SH-SY5Y (cell line): Measurements from ENCODE around the gene KIF26B.

Source experiments
- GATA2 ChIP-seq: IDR thresholded peaks from 2 replicates; pipeline ENCODE4 v1.6.1; 2011; ENCODE audit warnings: mild to moderate bottlenecking, low read depth, low read length
- GATA3 ChIP-seq: IDR thresholded peaks from 2 replicates; pipeline ENCODE4 v1.6.1; 2011; ENCODE audit warnings: low read depth, mild to moderate bottlenecking, low read length, moderate library complexity

DNA sequence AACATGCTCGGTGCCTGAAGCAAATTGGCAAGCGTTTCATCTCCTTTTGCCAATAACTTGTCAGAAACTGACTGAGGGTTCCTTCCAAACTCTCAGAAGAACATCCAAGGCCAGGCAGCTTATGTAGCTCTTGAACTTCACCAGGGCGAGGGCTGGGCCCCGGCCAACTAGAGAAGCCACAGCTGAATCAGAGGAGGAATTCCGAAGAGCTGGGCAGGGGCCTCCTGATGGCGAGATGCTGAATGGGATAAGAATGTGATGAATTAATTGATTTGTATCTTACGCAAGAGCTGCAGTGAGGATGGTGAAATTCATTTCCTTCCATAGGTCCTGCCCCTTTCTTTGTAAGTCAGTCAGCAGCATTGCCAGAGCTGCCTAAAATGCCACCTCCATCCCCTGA lies 345.8 kb downstream of the KIF26B start:
- TF ChIP-seq GATA3, result no peak
- no peak for TF ChIP-seq GATA2
